Urinary bladder (tissue), 4 donors: ENCODE measurements around the gene OR10G3. TPM values are rescaled to one million over a fixed set of nuclear protein-coding genes. Genes with fewer than 3 reads are reported as not detected.
"Not testable (repeated sequence)": the region's sequence is repeated elsewhere in the genome, so short reads cannot be mapped to it uniquely, and the experiment has no call there.

ENCODE experiments used
- DNase-seq: peaks from one replicate; pipeline ENCODE4 v3.0.0-alpha.2; 2015; ENCODE audit errors: extremely low spot score
- H3K27ac ChIP-seq: one replicate; pipeline ENCODE4 v1.5.1; 2013; ENCODE audit warnings: low read depth, mild to moderate bottlenecking, moderate library complexity
- H3K36me3 ChIP-seq: one replicate; pipeline ENCODE4 v1.6.1; 2013; ENCODE audit warnings: mild to moderate bottlenecking, moderate library complexity; ENCODE audit not compliant: insufficient read depth
- H3K4me1 ChIP-seq: one replicate; pipeline ENCODE4 v1.6.1; 2013; ENCODE audit warnings: mild to moderate bottlenecking, moderate library complexity; ENCODE audit not compliant: insufficient read depth
- H3K4me3 ChIP-seq: one replicate; pipeline ENCODE4 v1.5.1; 2013; ENCODE audit warnings: low read depth, low read length
- WGBS: extraction: QIAGEN DNeasy Blood & Tissue Kit; methylation state at CpG from one replicate; pipeline ENCODE4 v1.1.7; 2013; 5-methylcytosine and 5-hydroxymethylcytosine counted together
- polyA plus RNA-seq: library from polyadenylated mRNA; stranded (reverse); fragments of 200-250 nt; gene quantifications from one replicate; pipeline ENCODE4 v1.2.3, GENCODE V29; 2013
- total RNA-seq: library from RNA; depleted of rRNA; stranded (reverse); fragments of >200 nt; gene quantifications from one replicate; pipeline ENCODE4 v1.2.3, GENCODE V29; 2014
- donor health status: healthy with polysubstance abuse.
- donor health status: healthy.

Gene OR10G3, protein sequence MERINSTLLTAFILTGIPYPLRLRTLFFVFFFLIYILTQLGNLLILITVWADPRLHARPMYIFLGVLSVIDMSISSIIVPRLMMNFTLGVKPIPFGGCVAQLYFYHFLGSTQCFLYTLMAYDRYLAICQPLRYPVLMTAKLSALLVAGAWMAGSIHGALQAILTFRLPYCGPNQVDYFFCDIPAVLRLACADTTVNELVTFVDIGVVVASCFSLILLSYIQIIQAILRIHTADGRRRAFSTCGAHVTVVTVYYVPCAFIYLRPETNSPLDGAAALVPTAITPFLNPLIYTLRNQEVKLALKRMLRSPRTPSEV
- total RNA-seq = not detected
- polyA plus RNA-seq = not detected

- no peak within 1 kb of the TSS for H3K27ac ChIP-seq
- H3K4me3 ChIP-seq = no peak within 1 kb of the TSS
- no peaks in the 10 kb centered on the region for H3K36me3 ChIP-seq
- WGBS = 86% methylated on average over 2 of the region's 2 CpGs
- no peaks in the 10 kb centered on the region for H3K4me1 ChIP-seq
- no peak for DNase-seq
Measured at GRCh38 chr14:21579976-21580375, at the start of gene OR10G3. Gene OR10G3 (minus strand): TSS chr14:21580076. CDS start chr14:21570744, 9,332 bp downstream.

DNA sequence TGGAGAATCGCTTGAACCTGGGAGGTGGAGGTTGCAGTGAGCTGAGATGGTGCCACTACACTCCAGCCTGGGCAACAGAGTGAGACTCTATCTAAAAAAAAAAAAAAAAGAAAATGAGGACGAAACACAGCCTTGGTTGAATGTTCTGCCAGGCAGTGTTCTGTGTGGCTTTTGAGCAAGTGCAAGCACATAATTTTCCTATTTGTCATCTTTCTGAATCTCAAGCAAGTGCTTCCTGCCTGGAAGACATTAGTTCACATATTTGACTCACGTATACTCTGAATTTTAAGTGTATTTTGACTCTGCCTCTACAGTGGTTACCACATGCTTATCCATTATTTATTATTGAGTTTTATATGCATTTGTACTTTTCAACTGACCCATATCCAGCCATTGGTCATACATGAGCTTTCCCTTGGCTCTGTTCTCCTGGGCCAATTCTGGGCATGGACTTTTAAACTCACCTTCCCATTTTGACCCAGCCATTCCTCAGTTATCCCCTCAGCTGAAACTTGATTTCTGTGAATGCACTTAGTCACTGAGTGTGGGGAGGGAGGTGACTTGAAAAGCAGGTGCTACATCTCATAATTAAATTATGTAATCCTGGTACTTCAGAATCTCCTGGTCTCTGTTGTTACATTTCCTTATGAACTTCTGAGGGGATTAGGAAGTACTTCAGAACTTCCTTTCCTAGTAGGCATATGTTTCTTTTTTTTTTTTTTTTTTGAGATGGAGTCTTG, 46.8 kb upstream of the OR10G3 start:
- no peak for DNase-seq
- Histone ChIP-seq H3K36me3 (no peaks in the 10 kb centered on the region), H3K4me1 (no peaks in the 10 kb centered on the region), H3K4me3 (no peak overlapping the region), H3K27ac (no peak overlapping the region)
- 70% methylated on average over 3 of the region's 3 CpGs for WGBS

- Histone ChIP-seq H3K36me3 (no peaks in the 10 kb centered on the region), H3K4me1 (no peaks in the 10 kb centered on the region), H3K4me3 (no peak overlapping the region), H3K27ac (no peak overlapping the region)
- DNase-seq = no peak
- WGBS = 71% methylated on average over 8 of the region's 8 CpGs
Measured at GRCh38 chr14:21617614-21618013, 37.7 kb upstream of the OR10G3 start.

- 39% methylated on average over 1 of the region's 1 CpG for WGBS
Measured at GRCh38 chr14:21614240-21614639, 34.4 kb upstream of the OR10G3 start.

GRCh38 chr14:21612324-21612723, 32.4 kb upstream of the OR10G3 start:
- 79% methylated on average over 6 of the region's 6 CpGs for WGBS
- no peak for DNase-seq

More at GRCh38 chr14:21614240-21614639, 34.4 kb upstream of the OR10G3 start:
- H3K4me3 ChIP-seq = no peak overlapping the region
- no peaks in the 10 kb centered on the region for H3K36me3 ChIP-seq
- H3K27ac ChIP-seq = no peak overlapping the region
- DNase-seq = no peak
- H3K4me1 ChIP-seq = no peaks in the 10 kb centered on the region

DNA sequence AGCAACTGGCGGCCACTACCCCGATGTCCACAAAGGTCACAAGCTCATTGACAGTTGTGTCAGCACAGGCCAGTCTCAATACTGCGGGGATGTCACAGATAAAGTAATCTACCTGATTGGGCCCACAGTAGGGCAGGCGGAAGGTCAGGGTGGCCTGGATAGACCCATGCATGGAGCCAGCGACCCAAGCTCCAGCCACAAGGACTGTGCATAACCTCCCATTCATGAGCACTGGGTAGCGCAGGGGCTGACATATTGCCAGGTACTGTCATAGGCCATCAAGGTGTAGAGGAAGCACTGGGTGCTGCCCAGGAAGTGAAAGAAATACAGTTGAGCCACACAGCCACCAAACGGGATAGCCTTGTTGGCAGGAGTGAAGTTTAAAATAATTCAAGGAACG, 22.3 kb upstream of the OR10G3 start:
- 87% methylated on average over 6 of the region's 8 CpGs for WGBS
- not testable (repeated sequence) for H3K4me3 ChIP-seq, H3K36me3 ChIP-seq, DNase-seq, H3K27ac ChIP-seq, H3K4me1 ChIP-seq

More at GRCh38 chr14:21612324-21612723, 32.4 kb upstream of the OR10G3 start:
- H3K4me1 ChIP-seq = no peaks in the 10 kb centered on the region
- H3K27ac ChIP-seq = no peak overlapping the region
- no peaks in the 10 kb centered on the region for H3K36me3 ChIP-seq
- H3K4me3 ChIP-seq = no peak overlapping the region

DNA sequence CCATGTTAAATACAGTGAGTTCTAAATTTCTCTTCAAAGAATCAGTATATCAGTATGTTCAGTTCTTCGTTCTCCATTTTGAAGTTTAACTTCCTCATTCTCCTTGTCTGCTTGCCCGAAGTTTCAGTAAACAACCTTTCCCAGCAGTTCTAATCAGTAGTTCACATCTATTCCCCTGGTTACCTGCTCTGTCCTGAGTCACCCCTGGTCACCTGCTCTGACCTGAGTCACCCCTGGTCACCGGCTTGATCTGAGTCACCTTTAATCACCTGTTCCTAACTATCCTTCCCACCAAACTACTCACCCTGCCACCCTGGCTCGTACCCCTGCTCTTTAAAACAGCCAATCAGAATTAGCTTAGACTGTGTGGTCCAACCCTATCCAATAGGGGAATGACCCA, 9.4 kb upstream of the OR10G3 start:
- Histone ChIP-seq H3K4me3 (no peak overlapping the region), H3K4me1 (no peaks in the 10 kb centered on the region), H3K27ac (no peak overlapping the region), H3K36me3 (no peaks in the 10 kb centered on the region)
- WGBS = 77% methylated on average over 4 of the region's 4 CpGs
- DNase-seq = no peak

GRCh38 chr14:21575661-21576060, 4.2 kb downstream of the OR10G3 start:
- Histone ChIP-seq H3K27ac (no peak overlapping the region), H3K4me3 (no peak overlapping the region), H3K36me3 (no peaks in the 10 kb centered on the region), H3K4me1 (no peaks in the 10 kb centered on the region)
- no peak for DNase-seq
- 30% methylated on average over 6 of the region's 6 CpGs for WGBS

DNA sequence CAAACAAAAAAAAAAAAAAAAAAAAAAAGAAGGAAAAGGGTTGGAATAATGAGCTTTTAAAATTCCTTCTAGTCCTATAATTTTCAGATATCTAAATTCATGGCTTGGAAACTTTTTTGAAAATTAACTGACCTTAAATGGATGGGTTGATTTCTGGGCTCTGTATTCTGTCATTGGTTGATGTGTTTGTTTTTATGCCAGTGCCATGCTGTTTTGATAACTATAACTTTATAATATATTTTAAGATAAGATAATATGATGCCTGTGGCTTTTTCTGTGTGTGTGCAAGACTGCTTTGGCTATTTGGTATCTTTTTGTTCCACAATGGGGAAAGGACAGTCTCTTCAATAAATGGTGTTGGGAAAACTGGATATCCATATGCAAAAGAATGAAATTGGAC, 7.3 kb downstream of the OR10G3 start:
- no peak overlapping the region for H3K4me3 ChIP-seq
- DNase-seq = no peak
- H3K27ac ChIP-seq = no peak overlapping the region
- no peaks in the 10 kb centered on the region for H3K4me1 ChIP-seq
- H3K36me3 ChIP-seq = no peaks in the 10 kb centered on the region

- no peaks in the 10 kb centered on the region for H3K36me3 ChIP-seq
- DNase-seq = no peak
- no peak overlapping the region for H3K27ac ChIP-seq
- no peak overlapping the region for H3K4me3 ChIP-seq
- WGBS = 82% methylated on average over 8 of the region's 8 CpGs
- no peaks in the 10 kb centered on the region for H3K4me1 ChIP-seq
Measured at GRCh38 chr14:21558703-21559170, 21.1 kb downstream of the OR10G3 start.

- no peaks in the 10 kb centered on the region for H3K4me1 ChIP-seq
- peak overlapping the region; percentile 38 for H3K4me3 ChIP-seq
- 7% methylated on average over 11 of the region's 11 CpGs for WGBS
- peak overlapping the region; percentile 71 for H3K27ac ChIP-seq
- H3K36me3 ChIP-seq = no peaks in the 10 kb centered on the region
- peak; percentile 92 for DNase-seq
Measured at GRCh38 chr14:21557084-21557901, 22.6 kb downstream of the OR10G3 start.

DNA sequence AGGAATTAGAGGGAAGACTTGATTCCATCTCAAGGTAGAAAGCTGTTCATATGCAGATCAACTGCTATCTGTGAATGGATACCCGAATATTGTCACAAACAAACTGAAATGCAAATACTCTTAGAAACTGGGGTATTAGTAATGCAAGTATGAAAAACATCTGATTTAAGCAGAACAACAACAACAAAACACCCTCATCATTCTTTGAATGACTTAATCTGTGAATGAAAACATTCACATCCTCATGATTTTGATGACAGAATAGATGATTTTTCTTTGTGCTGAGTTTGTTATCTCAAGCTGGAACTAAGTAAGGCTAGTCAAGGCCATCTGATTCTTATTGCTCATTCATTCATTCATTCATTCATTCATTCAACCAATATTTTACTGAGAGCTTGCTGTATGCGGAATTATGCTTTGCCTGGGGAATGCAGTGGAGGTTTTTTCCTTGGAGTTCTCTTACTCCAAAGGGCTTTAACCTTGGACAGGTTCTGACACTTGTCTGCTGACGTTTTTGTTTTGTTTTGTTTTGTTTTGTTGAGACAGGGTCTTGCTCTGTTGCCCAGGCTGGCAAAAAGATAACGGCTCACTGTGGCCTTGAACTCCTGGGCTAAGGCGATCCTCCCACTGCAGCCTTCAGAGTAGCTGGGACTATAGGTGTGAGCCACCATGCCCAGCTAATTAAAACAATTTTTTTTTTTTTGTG, 23.3 kb downstream of the OR10G3 start:
- 58% methylated on average over 5 of the region's 5 CpGs for WGBS
- Histone ChIP-seq H3K27ac (no peak overlapping the region), H3K4me3 (no peak overlapping the region), H3K4me1 (no peaks in the 10 kb centered on the region), H3K36me3 (no peaks in the 10 kb centered on the region)
- DNase-seq = no peak

- Histone ChIP-seq H3K36me3 (no peaks in the 10 kb centered on the region), H3K4me3 (no peak overlapping the region), H3K27ac (no peak overlapping the region), H3K4me1 (no peaks in the 10 kb centered on the region)
- no peak for DNase-seq
- 82% methylated on average over 3 of the region's 3 CpGs for WGBS
Measured at GRCh38 chr14:21553266-21553665, 26.6 kb downstream of the OR10G3 start.
